ENCODE measurements around the gene VAV3.

The VAV3 gene

GRCh38 chr1:107625405-107626029 is 339.5 kb downstream of the VAV3 start:
- DNase-seq = no peak

GRCh38 chr1:107623431-107623830 is 341.5 kb downstream of the VAV3 start:
- no peak for DNase-seq

DNA sequence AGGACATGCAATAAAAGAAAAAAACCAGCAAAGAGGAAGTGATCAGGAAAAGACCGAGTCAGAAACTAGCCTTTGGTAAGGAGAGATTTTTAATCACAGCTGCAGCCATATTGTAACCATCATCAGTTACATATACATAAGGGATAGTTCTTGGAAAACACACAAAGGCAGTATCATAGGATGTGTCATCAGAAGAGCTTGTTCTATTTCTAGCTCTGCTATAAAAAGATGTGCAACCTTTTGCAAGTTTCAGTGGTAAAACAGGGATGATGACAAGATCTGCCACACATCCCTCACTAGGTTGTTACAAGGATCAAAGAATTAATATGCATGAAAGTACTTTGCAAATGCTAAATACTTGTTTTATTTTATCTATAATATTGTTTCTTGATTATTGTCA is 342.0 kb downstream of the VAV3 start:
- no peak for DNase-seq

DNA sequence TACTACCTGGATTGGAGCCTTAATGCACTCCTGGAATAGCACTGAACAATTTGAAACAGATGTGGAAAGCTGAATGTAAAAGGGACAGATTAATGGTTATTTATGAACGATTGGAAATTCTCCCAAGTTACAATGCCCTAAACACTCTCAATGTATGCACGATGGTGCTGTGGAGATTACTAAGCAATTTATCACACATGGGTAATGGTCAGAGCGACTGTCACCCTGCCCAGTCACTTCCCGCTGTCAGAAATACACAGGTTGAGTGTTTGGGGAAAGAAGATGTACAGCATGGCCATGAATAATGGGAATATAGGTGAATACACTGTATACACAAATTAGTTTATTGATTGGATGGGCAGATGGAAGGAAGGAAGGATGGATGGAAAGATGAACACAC is 342.4 kb downstream of the VAV3 start:
- DNase-seq = no peak

DNA sequence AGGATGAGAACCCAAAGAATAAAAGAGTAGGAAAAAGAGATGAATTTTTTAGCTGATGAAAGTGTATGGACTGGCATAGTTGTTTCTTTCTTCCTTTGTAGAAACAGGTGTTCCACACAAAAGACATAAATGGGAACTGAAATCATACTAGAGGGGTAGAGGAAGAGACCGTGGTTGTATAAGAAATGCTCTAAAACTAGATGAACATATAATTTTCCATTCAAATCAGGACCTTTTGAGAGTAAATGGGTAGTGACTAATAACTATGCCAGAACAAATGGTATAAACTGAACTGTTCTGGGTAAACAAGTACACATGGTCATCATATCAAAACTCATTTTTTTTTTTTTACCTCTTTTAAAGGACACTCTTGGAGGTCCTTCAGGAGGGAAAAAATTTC is 344.2 kb downstream of the VAV3 start:
- no peak for DNase-seq

GRCh38 chr1:107618539-107618938 is 346.4 kb downstream of the VAV3 start:
- no peak for DNase-seq

GRCh38 chr1:107617921-107618320 is 347.1 kb downstream of the VAV3 start:
- no peak for DNase-seq

DNA sequence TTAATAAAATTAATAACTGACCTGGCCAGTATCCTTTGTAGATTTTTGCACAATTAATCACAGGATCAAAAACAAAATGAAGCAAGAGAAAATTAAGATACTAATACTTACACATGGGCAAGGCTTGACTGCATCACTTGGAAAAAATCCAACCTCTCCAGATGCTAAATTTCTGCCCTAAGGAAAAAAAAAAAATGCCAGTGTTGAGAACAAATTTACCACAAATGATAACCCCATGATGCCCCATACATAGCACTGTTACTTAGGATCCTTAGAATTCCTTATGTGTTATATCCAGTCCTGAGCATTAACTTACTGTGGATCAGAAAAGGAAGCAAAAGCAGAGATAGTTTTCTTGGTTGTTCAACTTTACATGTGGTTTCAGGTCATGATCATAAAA is 347.5 kb downstream of the VAV3 start:
- DNase-seq = no peak

DNA sequence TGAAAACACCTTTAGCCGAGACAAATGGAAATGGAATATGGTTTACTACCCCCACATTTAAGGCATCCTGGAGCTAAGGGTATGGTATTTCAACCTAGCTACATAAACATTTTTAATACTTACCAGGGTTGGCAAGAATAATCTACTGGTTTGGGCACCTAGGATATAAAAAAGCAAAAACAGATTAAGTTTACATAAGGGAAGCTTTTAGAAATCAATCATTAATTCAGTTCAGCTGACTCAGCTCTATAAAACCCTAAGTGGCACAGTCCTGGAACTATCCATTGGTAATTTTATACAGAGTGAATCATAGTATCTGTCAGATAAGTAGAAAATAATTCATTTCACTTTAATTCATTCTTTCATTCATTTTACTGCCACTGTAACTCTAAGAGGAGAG is 355.2 kb downstream of the VAV3 start:
- DNase-seq = no peak

GRCh38 chr1:107604825-107605224 is 360.2 kb downstream of the VAV3 start:
- no peak for DNase-seq

GRCh38 chr1:107600607-107601160 is 364.3 kb downstream of the VAV3 start:
- DNase-seq = no peak

DNA sequence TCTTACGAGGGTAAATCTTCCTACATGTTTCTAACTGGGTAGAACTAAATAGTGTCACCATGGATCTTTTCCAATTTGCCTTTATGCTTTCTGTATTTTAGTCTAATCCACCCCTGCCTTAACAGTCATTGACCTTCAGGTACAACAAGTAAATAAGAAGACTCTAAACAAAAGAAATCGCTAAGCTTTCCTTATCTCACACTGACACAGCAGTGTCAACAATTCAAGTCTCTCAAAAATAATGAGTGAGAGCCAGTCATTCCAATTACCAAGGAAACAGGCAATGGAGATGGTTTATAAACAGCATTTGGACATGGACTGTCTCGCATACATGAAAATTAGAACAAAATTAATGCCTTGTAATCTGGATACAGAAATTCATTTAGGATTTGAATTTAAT is 365.8 kb downstream of the VAV3 start:
- no peak for DNase-seq

DNA sequence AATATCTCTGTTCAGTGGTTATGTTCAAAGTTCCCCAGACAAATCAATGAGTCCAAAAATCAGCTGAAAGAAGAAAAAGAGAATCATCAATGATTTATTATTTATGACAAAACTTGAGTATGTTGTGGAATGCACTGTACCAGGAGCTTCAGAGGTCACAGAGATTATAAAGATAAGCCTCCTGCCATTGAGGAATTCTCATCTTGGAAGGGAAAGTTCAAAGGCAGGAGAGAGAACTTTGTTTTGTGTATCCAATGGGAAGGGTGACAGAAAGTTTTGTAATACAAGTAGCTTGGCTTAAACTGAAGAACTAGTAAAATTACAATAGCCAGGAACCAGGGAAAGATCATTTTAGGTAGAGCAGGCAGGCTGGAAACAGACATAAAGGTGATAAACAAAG is 367.7 kb downstream of the VAV3 start:
- no peak for DNase-seq

GRCh38 chr1:107594536-107594935 is 370.4 kb downstream of the VAV3 start:
- DNase-seq = no peak

DNA sequence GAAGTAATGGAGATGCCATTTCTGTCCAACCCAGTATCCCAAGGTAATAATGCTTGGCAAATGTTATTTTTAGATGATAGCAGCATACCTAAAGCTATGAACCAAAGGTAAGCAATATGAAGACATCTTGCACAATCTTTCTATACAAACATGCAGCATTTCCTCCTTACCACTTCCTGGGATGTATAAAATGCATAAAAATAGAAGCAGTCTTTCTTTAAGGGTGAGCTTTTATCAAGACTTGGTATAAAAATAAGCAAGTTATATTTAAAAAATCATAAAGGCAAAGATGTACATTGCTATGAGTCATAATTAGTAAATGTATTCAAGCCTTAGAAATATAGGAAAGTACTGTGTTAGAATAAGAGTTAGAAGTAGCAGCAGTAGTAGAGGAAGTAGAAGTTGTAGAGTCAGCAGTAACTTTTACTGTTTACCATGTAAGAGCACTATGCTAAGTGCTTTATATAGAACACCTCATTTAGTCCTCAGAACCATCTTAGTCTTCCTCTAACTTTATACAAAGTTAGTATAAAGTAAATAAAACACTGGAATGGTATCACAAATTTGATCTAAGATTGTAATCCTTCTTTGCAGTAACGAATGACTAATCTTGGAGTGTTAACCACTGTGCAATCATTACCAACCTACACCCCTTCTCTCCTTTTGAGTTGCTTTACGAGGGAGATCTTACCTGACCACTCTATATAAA is 371.3 kb downstream of the VAV3 start:
- DNase-seq = no peak

- no peak for DNase-seq
Measured at GRCh38 chr1:107590900-107591622, 373.9 kb downstream of the VAV3 start.

DNA sequence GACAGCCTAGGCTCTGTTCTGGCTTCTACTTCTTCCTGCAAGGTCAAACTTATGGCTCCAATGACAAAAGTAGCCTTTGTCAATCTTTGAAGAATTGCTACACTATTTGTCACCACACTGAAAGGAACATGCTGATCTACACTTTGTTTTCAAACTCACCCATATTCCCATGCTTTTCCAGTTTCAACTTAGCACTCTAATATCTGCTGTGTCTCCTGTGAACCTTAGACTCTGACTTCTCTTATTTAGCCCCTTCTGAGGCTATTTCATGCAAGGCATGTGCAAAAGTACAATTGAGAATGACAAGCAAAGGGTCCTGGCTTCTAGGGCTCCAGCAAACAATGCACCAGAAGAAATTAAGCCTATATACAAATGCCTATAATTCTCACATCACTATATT is 374.9 kb downstream of the VAV3 start:
- DNase-seq = no peak

- DNase-seq = no peak
Measured at GRCh38 chr1:107588321-107588720, 376.7 kb downstream of the VAV3 start.

DNA sequence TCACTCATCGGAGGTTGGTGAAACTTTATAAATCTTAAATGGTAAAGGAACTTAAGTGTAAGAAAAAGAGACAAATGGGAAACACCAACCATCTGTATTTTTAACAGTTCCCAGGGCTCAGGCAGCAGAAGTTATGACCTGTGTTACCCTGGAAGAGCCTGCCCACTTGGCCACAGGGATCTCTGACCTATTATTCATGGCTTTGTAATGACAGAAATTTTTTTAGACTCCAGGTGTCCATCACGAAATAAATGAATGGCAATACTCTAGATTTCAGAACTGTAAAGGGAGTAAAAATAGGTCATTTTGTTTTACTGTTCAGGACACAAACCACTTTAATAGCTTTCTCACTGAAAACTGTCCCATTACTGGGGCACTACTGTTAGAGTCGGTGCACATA is 389.8 kb downstream of the VAV3 start:
- DNase-seq = no peak

- no peak for DNase-seq
Measured at GRCh38 chr1:107574044-107574443, 390.9 kb downstream of the VAV3 start.

DNA sequence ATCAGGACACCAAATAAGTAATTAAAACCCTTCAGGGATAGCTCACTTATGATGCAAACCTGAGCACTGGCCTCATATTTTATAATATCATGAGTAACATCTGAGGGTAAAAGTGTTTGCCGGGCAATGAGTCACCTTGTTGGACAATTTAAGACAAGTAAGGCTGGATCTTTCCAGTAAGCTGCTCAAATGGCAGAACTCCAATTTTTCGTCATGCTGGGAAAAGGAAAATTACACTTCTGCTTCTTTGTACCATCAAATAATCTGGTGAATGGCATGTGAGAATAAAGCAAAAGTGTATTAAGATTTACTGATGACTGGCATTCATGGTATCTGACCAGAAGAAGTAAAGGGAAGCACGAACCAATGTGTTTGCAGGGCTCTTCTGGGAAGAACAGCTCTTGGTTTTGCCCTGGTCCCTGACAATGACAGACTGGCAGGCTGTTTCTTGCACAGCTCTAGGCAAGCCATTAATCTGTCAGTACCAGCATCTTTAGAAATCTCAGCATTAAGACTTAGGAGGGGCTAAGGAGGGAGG is 392.2 kb downstream of the VAV3 start:
- no peak for DNase-seq

DNA sequence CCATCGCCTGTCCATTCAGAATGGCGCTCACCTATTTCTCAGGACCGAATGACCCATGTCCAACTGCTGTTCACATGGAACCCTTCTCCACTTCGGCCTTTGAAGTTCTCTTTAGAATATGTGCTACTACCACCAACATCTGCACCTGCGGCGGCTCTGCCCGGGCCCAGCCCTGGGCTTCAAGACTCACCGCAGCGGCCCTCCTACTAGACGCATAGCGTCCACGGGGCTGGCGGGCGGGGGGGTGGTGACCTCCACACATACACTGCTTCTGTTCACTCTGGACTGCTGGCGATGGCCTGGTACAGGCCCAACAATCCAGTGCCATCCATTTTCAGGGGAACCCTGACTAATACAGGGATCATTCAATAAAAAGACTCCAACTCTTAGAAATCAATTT is 394.2 kb downstream of the VAV3 start:
- no peak for DNase-seq

GRCh38 chr1:107563441-107563840 is 401.5 kb downstream of the VAV3 start:
- DNase-seq = no peak

- DNase-seq = no peak
Measured at GRCh38 chr1:107559881-107560280, 405.1 kb downstream of the VAV3 start.
